ENCODE data around the gene AHNAK. TPM values are rescaled to one million over a fixed set of nuclear protein-coding genes. Genes with fewer than 3 reads are reported as not detected.
A peak's percentile ranks its signal among the peaks of the same experiment; 100 is the strongest.

The AHNAK gene
- total and polyA plus RNA-seq, 2 of the 8 experiments (the other 6 are each of a cell fraction or from before 2014, with no cell fraction given), result 2.0 to 5.8 TPM

DNA sequence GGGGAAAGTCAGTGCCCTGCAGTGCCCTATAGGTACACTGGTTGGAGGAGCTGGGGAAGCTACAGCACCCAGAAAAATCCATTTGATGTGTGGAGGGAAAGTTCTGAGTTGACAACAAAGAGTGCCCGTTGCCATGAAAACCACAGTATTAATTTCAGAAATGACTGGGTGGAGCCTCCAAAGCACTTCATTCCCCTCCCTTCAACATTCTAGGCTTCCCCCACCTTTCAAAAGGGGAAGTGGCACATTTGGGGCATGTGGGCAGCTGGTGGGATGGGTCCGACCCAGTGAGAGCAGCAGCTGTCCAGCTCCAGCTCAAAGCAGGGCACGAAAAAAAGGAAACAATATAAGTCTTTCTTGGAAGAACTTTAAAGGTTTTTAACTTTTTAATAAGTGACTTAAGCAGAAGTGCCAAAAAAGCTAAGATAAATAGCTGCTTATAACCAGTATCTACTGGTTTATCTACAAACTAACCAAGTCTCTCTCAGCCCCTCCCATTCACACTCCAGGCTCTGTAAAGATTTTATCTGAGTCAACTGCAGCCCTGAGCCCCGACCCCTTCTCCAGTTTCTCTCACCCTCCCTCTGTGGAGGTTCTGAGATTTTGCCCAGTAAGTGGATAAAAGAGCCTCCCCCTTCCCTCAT lies 9.0 kb upstream of the AHNAK start:
- H3K56ac ChIP-seq (replicated peaks; ENCODE audit: insufficient read length, low read depth, low read length), result no peak overlapping the region
- no peak overlapping the region for H3K18ac ChIP-seq (ENCODE audit: extremely low read depth, low read length)
- no peak overlapping the region for H3K4me3 ChIP-seq (ENCODE audit: extremely low read depth in 1 of 4, insufficient read depth in 2 of 4, low read depth in 3 of 4, low read length in 4 of 4)
- H4K5ac ChIP-seq (ENCODE audit: insufficient read length, low read depth, low read length), result no peak overlapping the region
- H3K9ac ChIP-seq (replicated peaks in 1 of 4; ENCODE audit: extremely low read depth in 1 of 4, low read depth in 3 of 4, low read length in 3 of 4), result no peak overlapping the region
- peak overlapping the region; percentile 29; the same call in 1 of the 2 replicates for H4K8ac ChIP-seq (ENCODE audit: extremely low read depth, insufficient read depth, low read length)
- 87% methylated on average over 4 of the region's 4 CpGs; no CpG with 5 or more reads in 1 of the 2 experiments for WGBS, 2 experiments (ENCODE audit: extremely low coverage in 1 of 2, insufficient coverage in 1 of 2, insufficient read length in 1 of 2, insufficient replicate concordance in 2 of 2, low coverage in 1 of 2, low lambda C conversion rate in 2 of 2, missing lambda C conversion rate in 1 of 2)
- H3K4me2 ChIP-seq (ENCODE audit: insufficient read depth in 1 of 2, low read depth in 2 of 2, low read length in 2 of 2), result peak overlapping the region in 1 of 2 experiments; percentile 5; a peak in 1 of 4 replicates
- no peak overlapping the region for H2BK120ac ChIP-seq (replicated peaks; ENCODE audit: low read depth, low read length)
- no peak overlapping the region for H3K23ac ChIP-seq (ENCODE audit: insufficient read length)
- CTCF ChIA-PET (ENCODE audit: partially characterized antibody), result interaction anchor here (0.6 to 10.9 kb wide), 9 partner anchors 12 to 1861 kb away, joined by 3 to 161 read pairs (median 4); no protein-coding TSS in a partner anchor
- H2AK5ac ChIP-seq (ENCODE audit: low read depth, low read length), result no peak overlapping the region
- no peak overlapping the region for H3K4ac ChIP-seq (replicated peaks; ENCODE audit: insufficient read length, low read depth, low read length)
- H2BK20ac ChIP-seq (ENCODE audit: low read length), result no peak overlapping the region
- no peak for FAIRE-seq
- POLR2A ChIA-PET (ENCODE audit: partially characterized antibody), result interaction anchor here (0.9 to 20.3 kb wide), 9 partner anchors 12 to 123 kb away, joined by 3 to 336 read pairs (median 7); partner anchors contain the start of genes C11orf98, CSKMT, EEF1G and MTA2
- peaks cover 5 to 28% of the 10 kb centered on the region in 2 experiments for H4K20me1 ChIP-seq (replicated peaks in 1 of 2; ENCODE audit: control insufficient read depth in 1 of 2, insufficient read depth in 2 of 2, low read length in 2 of 2)
- 0 out of 2 replicates have a peak overlapping the region, but pooled peaks have one; percentile 67 for H3K27ac ChIP-seq (ENCODE audit: low read depth, low read length)
- H3K23me2 ChIP-seq (ENCODE audit: low read depth, low read length), result peaks cover 2% of the 10 kb centered on the region; the same call in 1 of the 2 replicates
- DNase-seq (ENCODE audit: low read depth in 1 of 2, low spot score in 2 of 2), result no peak
- H3K79me1 ChIP-seq (ENCODE audit: low read depth, low read length), result 0 out of 2 replicates have a peak, but pooled peaks cover 3% of the 10 kb centered on the region
- H2BK5ac ChIP-seq (ENCODE audit: low read depth, low read length), result peak overlapping the region; percentile 64; the same call in 1 of the 2 replicates
- peaks cover 14 to 33% (median 23%) of the 10 kb centered on the region in 4 experiments for H3K36me3 ChIP-seq (ENCODE audit: control insufficient read depth in 2 of 4, insufficient read depth in 4 of 4, low read length in 3 of 4)
- no peak overlapping the region for H4K91ac ChIP-seq (replicated peaks; ENCODE audit: insufficient read length, low read length)
- H2BK12ac ChIP-seq (ENCODE audit: low read depth, low read length), result peak overlapping the region; percentile 20; the same call in 1 of the 2 replicates
- no peaks in the 10 kb centered on the region; a peak in 1 of 7 replicates for H3K27me3 ChIP-seq (replicated peaks in 1 of 4; ENCODE audit: control insufficient read depth in 3 of 4, extremely low read depth in 1 of 4, insufficient read depth in 3 of 4, low read length in 3 of 4)
- peaks cover 28 to 62% (median 37%) of the 10 kb centered on the region in 4 experiments for H3K4me1 ChIP-seq (replicated peaks in 1 of 4; ENCODE audit: control insufficient read depth in 3 of 4, insufficient read depth in 4 of 4, low read length in 3 of 4)
- H3K79me2 ChIP-seq (ENCODE audit: control insufficient read depth in 1 of 2, insufficient read depth in 2 of 2, low read length in 2 of 2), result peaks cover 0 to 7% of the 10 kb centered on the region in 2 experiments; a peak in 1 of 4 replicates
- H2BK15ac ChIP-seq (ENCODE audit: low read length), result no peak overlapping the region
- H3K9me3 ChIP-seq (ENCODE audit: insufficient read depth in 2 of 2, low read depth in 1 of 2, low read length in 1 of 2), result no peaks in the 10 kb centered on the region
- no peak overlapping the region for H3K14ac ChIP-seq (ENCODE audit: insufficient read length)
- H2AFZ ChIP-seq (ENCODE audit: low read length), result no peak overlapping the region
- TF ChIP-seq TCF12 (IDR thresholded peaks at IDR 0.05; ENCODE audit: low read depth, low read length), result no peak
- no peak for TF ChIP-seq RAD21 (IDR thresholded peaks at IDR 0.05 in 1 of 2, conservative IDR thresholded peaks at IDR 0.05 in 1 of 2; ENCODE audit: low read depth in 2 of 2, low read length in 2 of 2)
- TF ChIP-seq POLR2A (IDR thresholded peaks at IDR 0.05; ENCODE audit: control extremely low read depth in 1 of 2, low read depth in 2 of 2, low read length in 2 of 2), result peak in 1 of 2 experiments; percentile 6; a peak in 1 of 3 replicates
